Skin epidermis (tissue), 12 donors: ENCODE data around the gene IMMT.
A peak's percentile ranks its signal among the peaks of the same experiment; 100 is the strongest.

Source experiments
- H3K27ac ChIP-seq, 21 experiments: fragments of 200-600 bp; sonication (generic) in 11 of 21; one replicate each; pipeline ENCODE4 v1.5.0; 2020; ENCODE audit warnings: mild to moderate bottlenecking in 3 of 21, inconsistent platforms in 2 of 21, moderate library complexity in 2 of 21
- H3K4me3 ChIP-seq, 7 experiments: fragments of 200-600 bp; sonication (generic) in 2 of 7; one replicate each; pipeline ENCODE4 v1.5.0; 2020; ENCODE audit warnings: inconsistent platforms in 2 of 7, mild to moderate bottlenecking in 2 of 7, moderate library complexity in 1 of 7

The IMMT gene

GRCh38 chr2:86157009-86157556 lies 38.2 kb downstream of the IMMT start:
- no peak overlapping the region for H3K27ac ChIP-seq
- H3K4me3 ChIP-seq: no peak overlapping the region

- no peak overlapping the region for H3K4me3 ChIP-seq
- H3K27ac ChIP-seq: no peak overlapping the region
These were observed 44.8 kb downstream of the IMMT start for GRCh38 chr2:86150502-86150901.

GRCh38 chr2:86147793-86148192 lies 47.5 kb downstream of the IMMT start:
- Histone ChIP-seq H3K4me3 (no peak overlapping the region), H3K27ac (no peak overlapping the region)

GRCh38 chr2:86143926-86144685 lies 51.2 kb downstream of the IMMT start:
- no peak overlapping the region for H3K27ac ChIP-seq
- H3K4me3 ChIP-seq: no peak overlapping the region

GRCh38 chr2:86143307-86143706 lies 52.0 kb downstream of the IMMT start:
- H3K4me3 ChIP-seq: no peak overlapping the region
- peak overlapping the region in 2 of 21 experiments; percentile 6 to 12 for H3K27ac ChIP-seq

- Histone ChIP-seq H3K27ac (peak overlapping the region in 2 of 21 experiments; percentile 6 to 12), H3K4me3 (no peak overlapping the region)
These were observed 52.6 kb downstream of the IMMT start for GRCh38 chr2:86142436-86143257.

- Histone ChIP-seq H3K4me3 (no peak overlapping the region), H3K27ac (no peak overlapping the region)
These were observed 54.3 kb downstream of the IMMT start for GRCh38 chr2:86140969-86141392.

- Histone ChIP-seq H3K27ac (no peak overlapping the region), H3K4me3 (no peak overlapping the region)
These were observed 55.3 kb downstream of the IMMT start for GRCh38 chr2:86139981-86140380.

- Histone ChIP-seq H3K4me3 (no peak overlapping the region), H3K27ac (peak overlapping the region in 1 of 21 experiments; percentile 17)
These were observed 56.3 kb downstream of the IMMT start for GRCh38 chr2:86138736-86139625.

- Histone ChIP-seq H3K4me3 (no peak overlapping the region), H3K27ac (no peak overlapping the region)
These were observed 59.1 kb downstream of the IMMT start for GRCh38 chr2:86136141-86136540.

- H3K27ac ChIP-seq: no peak overlapping the region
These were observed 59.6 kb downstream of the IMMT start for GRCh38 chr2:86135653-86136052.

GRCh38 chr2:86134709-86135108 lies 60.6 kb downstream of the IMMT start:
- Histone ChIP-seq H3K27ac (no peak overlapping the region), H3K4me3 (no peak overlapping the region)

More at GRCh38 chr2:86135653-86136052, 59.6 kb downstream of the IMMT start:
- H3K4me3 ChIP-seq: no peak overlapping the region

GRCh38 chr2:86124683-86125082 lies 70.6 kb downstream of the IMMT start:
- Histone ChIP-seq H3K4me3 (no peak overlapping the region), H3K27ac (no peak overlapping the region)

- Histone ChIP-seq H3K4me3 (no peak overlapping the region), H3K27ac (no peak overlapping the region)
These were observed 71.8 kb downstream of the IMMT start for GRCh38 chr2:86123328-86123925.

- Histone ChIP-seq H3K4me3 (no peak overlapping the region), H3K27ac (no peak overlapping the region)
These were observed 77.1 kb downstream of the IMMT start for GRCh38 chr2:86118130-86118529.

- peak overlapping the region in 9 of 21 experiments; percentile 81 to 93 (median 87) for H3K27ac ChIP-seq
These were observed 88.2 kb downstream of the IMMT start for GRCh38 chr2:86107031-86107430.

GRCh38 chr2:86105969-86106945 lies 89.0 kb downstream of the IMMT start, which contains the start of gene PTCD3:
TSS of gene PTCD3 (plus strand) at chr2:86106235. CDS start at chr2:86106248, 13 bp downstream.
- peak within 1 kb of the TSS; percentile 59 to 87 (median 65) for H3K4me3 ChIP-seq
- H3K27ac ChIP-seq: peak within 1 kb of the TSS; percentile 4 to 94 (median 86)

More at GRCh38 chr2:86107031-86107430, 88.2 kb downstream of the IMMT start:
- H3K4me3 ChIP-seq: peak overlapping the region; percentile 59 to 87 (median 65)
